Ascending aorta (tissue), 2 donors: ENCODE measurements around the gene NEAT1. TPM values are rescaled to one million over a fixed set of nuclear protein-coding genes. Genes with fewer than 3 reads are reported as not detected.

ENCODE experiments used
- DNase-seq, 2 donors: peaks; one replicate each; pipeline ENCODE4 v3.0.0-alpha.2; 2019; ENCODE audit warnings: low spot score in 2 of 2
- H3K27ac ChIP-seq, 2 donors: fragments of 200-600 bp; sonication (generic); one replicate each; pipeline ENCODE4 v1.5.1; 2016 to 2017; ENCODE audit warnings: mild to moderate bottlenecking in 1 of 2
- H3K27me3 ChIP-seq: fragments of 200-600 bp; sonication (generic); one replicate; pipeline ENCODE4 v1.5.1; 2017
- H3K36me3 ChIP-seq, 2 donors: fragments of 200-600 bp; sonication (generic); one replicate each; pipeline ENCODE4 v1.5.1; 2016
- H3K4me1 ChIP-seq, 2 donors: fragments of 200-600 bp; sonication (generic); one replicate each; pipeline ENCODE4 v1.5.1; 2016 to 2017; ENCODE audit warnings: mild to moderate bottlenecking in 1 of 2
- H3K4me3 ChIP-seq, 2 donors: fragments of 200-600 bp; sonication (generic); one replicate each; pipeline ENCODE4 v1.5.1; 2016 to 2017; ENCODE audit warnings: mild to moderate bottlenecking in 1 of 2
- H3K9me3 ChIP-seq, 2 donors: fragments of 200-600 bp; sonication (generic); one replicate each; pipeline ENCODE4 v1.5.1; 2016
- CTCF ChIP-seq, 3 experiments: fragments of 200-600 bp in 2 of 3; fragments of 450-650 bp in 1 of 3; sonication (generic) in 2 of 3; IDR thresholded peaks; one replicate each; pipeline ENCODE4 v1.5.1; 2016 to 2019; ENCODE audit warnings: antibody characterized with exemption in 3 of 3, mild to moderate bottlenecking in 1 of 3, moderate library complexity in 1 of 3
- intact Hi-C: fragments of 100-400 bp; cut with DNase I; formaldehyde crosslinking; loops from one replicate; pipeline ENCODE4 v1.15.1; 2023
- total RNA-seq: library from RNA; depleted of rRNA; stranded (reverse); fragments of >200 nt; gene quantifications from one replicate; pipeline ENCODE4 v1.1.0, GENCODE V29; 2016

Gene NEAT1
- total RNA-seq, 1 donor from 2014 or later = 180 TPM

- DNase-seq = peak in 1 of 2 donors; percentile 78
- peaks cover 10 to 33% of the 10 kb centered on the region in 2 donors for H3K4me1 ChIP-seq
- intact Hi-C loops = loop anchor here (1.0 to 5.0 kb wide), 3 partner anchors 35 to 191 kb away; partner anchors contain the start of genes FAM89B and ZNRD2
Observed at GRCh38 chr11:65381716-65382032, 40.9 kb upstream of the NEAT1 start.

GRCh38 chr11:65382033-65382803 lies 40.4 kb upstream of the NEAT1 start, which contains the start of gene SLC25A45:
SLC25A45 (minus strand) TSS chr11:65382646; CDS start chr11:65381951, 695 bp downstream.
- no peaks in the 10 kb centered on the region for H3K27me3 ChIP-seq
- intact Hi-C loops = loop anchor here (1.0 to 5.0 kb wide), 3 partner anchors 34 to 190 kb away; partner anchors contain the start of genes FAM89B and ZNRD2
- no peaks in the 10 kb centered on the region for H3K9me3 ChIP-seq
- TF ChIP-seq CTCF (IDR thresholded peaks at IDR 0.05) = peak; percentile 80 to 98 (median 88)
- H3K36me3 ChIP-seq = no peaks in the 10 kb centered on the region
- peak within 1 kb of the TSS; percentile 31 to 63 for H3K4me3 ChIP-seq
- DNase-seq = peak; percentile 91 to 98
- peak within 1 kb of the TSS; percentile 95 to 97 for H3K27ac ChIP-seq
- H3K4me1 ChIP-seq = peaks cover 10 to 34% of the 10 kb centered on the region in 2 donors

More at GRCh38 chr11:65381716-65382032, 40.9 kb upstream of the NEAT1 start:
- H3K27me3 ChIP-seq = no peaks in the 10 kb centered on the region
- no peak for TF ChIP-seq CTCF (IDR thresholded peaks at IDR 0.05)
- H3K9me3 ChIP-seq = no peaks in the 10 kb centered on the region
- peak overlapping the region; percentile 31 to 63 for H3K4me3 ChIP-seq
- peak overlapping the region; percentile 95 to 97 for H3K27ac ChIP-seq
- H3K36me3 ChIP-seq = no peaks in the 10 kb centered on the region

- no peak for TF ChIP-seq CTCF (IDR thresholded peaks at IDR 0.05)
- Histone ChIP-seq H3K4me1 (peaks cover 11 to 37% of the 10 kb centered on the region in 2 donors), H3K27me3 (no peaks in the 10 kb centered on the region)
Observed at GRCh38 chr11:65382804-65383368, 39.7 kb upstream of the NEAT1 start.

GRCh38 chr11:65383778-65384177 lies 38.8 kb upstream of the NEAT1 start:
- H3K4me1 ChIP-seq = peaks cover 13 to 43% of the 10 kb centered on the region in 2 donors
- H3K9me3 ChIP-seq = no peaks in the 10 kb centered on the region
- intact Hi-C loops = loop anchor here (5.0 kb wide), 1 partner anchor 189 kb away; the partner anchor contains the start of genes FAM89B and ZNRD2
- H3K4me3 ChIP-seq = no peak overlapping the region
- TF ChIP-seq CTCF (IDR thresholded peaks at IDR 0.05) = no peak
- H3K36me3 ChIP-seq = no peaks in the 10 kb centered on the region
- H3K27me3 ChIP-seq = no peaks in the 10 kb centered on the region
- no peak for DNase-seq
- H3K27ac ChIP-seq = peak overlapping the region; percentile 95 to 97

More at GRCh38 chr11:65382804-65383368, 39.7 kb upstream of the NEAT1 start:
- Histone ChIP-seq H3K27ac (peak overlapping the region; percentile 95 to 97), H3K9me3 (no peaks in the 10 kb centered on the region), H3K4me3 (peak overlapping the region; percentile 31 to 63), H3K36me3 (no peaks in the 10 kb centered on the region)
- no peak for DNase-seq
- intact Hi-C loops = loop anchor here (1.0 to 5.0 kb wide), 3 partner anchors 33 to 189 kb away; partner anchors contain the start of genes FAM89B and ZNRD2

GRCh38 chr11:65384301-65384889 lies 38.2 kb upstream of the NEAT1 start:
- TF ChIP-seq CTCF (IDR thresholded peaks at IDR 0.05) = no peak
- intact Hi-C loops = loop anchor here (5.0 kb wide), 1 partner anchor 188 kb away; the partner anchor contains the start of genes FAM89B and ZNRD2

More at GRCh38 chr11:65384301-65384889, 38.2 kb upstream of the NEAT1 start:
- no peaks in the 10 kb centered on the region for H3K36me3 ChIP-seq
- peaks cover 13 to 47% of the 10 kb centered on the region in 2 donors for H3K4me1 ChIP-seq
- peak overlapping the region; percentile 95 to 97 for H3K27ac ChIP-seq
- no peak for DNase-seq
- no peaks in the 10 kb centered on the region for H3K9me3 ChIP-seq
- H3K27me3 ChIP-seq = no peaks in the 10 kb centered on the region
- no peak overlapping the region for H3K4me3 ChIP-seq
